ENCODE measurements around the gene TAF8.

TAF8 gene

DNA sequence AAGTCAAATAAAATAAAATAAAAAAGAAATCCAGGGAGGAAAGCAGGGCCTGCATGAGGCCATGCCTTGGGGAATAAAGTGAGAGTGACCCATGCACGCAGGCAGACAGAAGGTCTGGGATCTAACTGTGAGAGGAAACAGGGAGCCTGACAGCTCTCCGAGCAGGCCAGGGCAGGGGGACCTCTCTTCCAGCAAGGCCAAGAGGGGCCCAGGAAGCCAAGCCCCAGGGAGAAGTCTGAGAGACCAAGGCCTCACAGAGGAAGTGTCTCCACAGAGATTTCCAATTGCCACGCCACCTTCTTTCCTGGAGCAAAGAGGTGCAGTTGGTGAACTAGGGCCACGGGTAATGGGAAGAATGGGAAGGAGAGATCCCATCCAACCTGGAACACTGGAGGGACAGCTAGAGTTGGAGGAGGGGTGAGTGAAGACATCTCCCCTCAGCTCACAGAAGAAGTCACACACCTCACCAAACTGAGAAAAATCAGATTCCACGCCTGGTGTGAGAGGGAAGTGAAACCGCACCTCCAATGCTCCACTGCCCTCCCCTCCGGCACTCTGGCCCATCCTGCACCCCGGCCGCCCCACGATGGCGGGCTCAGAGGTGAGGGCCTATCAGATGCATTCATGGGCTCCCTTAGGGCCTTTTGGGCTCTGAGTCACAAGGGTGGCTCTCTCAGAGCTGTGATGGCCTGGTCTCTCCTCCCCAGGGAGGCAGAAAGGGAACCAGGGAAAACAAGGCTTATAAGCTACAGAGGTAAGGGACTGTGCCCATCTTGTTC lies 25.1 kb upstream of the TAF8 start:
- ATAC-seq: no peak
- TF ChIP-seq, protein P1, sequence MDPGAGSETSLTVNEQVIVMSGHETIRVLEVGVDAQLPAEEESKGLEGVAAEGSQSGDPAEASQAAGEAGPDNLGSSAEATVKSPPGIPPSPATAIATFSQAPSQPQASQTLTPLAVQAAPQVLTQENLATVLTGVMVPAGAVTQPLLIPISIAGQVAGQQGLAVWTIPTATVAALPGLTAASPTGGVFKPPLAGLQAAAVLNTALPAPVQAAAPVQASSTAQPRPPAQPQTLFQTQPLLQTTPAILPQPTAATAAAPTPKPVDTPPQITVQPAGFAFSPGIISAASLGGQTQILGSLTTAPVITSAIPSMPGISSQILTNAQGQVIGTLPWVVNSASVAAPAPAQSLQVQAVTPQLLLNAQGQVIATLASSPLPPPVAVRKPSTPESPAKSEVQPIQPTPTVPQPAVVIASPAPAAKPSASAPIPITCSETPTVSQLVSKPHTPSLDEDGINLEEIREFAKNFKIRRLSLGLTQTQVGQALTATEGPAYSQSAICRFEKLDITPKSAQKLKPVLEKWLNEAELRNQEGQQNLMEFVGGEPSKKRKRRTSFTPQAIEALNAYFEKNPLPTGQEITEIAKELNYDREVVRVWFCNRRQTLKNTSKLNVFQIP (CRISPR knock-in tag; IDR thresholded peaks at IDR 0.05; ENCODE audit: borderline replicate concordance, low read depth): no peak
- no peak for TF ChIP-seq CSDC2 (CRISPR knock-in tag; IDR thresholded peaks at IDR 0.05)
- no peak for TF ChIP-seq ZNF565 (CRISPR knock-in tag; conservative IDR thresholded peaks at IDR 0.05; ENCODE audit: low read depth)
- TF ChIP-seq ZFP3 (CRISPR knock-in tag; IDR thresholded peaks at IDR 0.05): no peak
- TF ChIP-seq TCF4 (CRISPR knock-in tag; IDR thresholded peaks at IDR 0.05; ENCODE audit: borderline replicate concordance): no peak
- no peak for TF ChIP-seq ZNF70 (CRISPR knock-in tag; IDR thresholded peaks at IDR 0.05)
- no peak for TF ChIP-seq ARNTL (CRISPR knock-in tag; IDR thresholded peaks at IDR 0.05; ENCODE audit: borderline replicate concordance, low read depth)
- no peak for TF ChIP-seq OSR1 (CRISPR knock-in tag; IDR thresholded peaks at IDR 0.05)
- TF ChIP-seq, protein P2, sequence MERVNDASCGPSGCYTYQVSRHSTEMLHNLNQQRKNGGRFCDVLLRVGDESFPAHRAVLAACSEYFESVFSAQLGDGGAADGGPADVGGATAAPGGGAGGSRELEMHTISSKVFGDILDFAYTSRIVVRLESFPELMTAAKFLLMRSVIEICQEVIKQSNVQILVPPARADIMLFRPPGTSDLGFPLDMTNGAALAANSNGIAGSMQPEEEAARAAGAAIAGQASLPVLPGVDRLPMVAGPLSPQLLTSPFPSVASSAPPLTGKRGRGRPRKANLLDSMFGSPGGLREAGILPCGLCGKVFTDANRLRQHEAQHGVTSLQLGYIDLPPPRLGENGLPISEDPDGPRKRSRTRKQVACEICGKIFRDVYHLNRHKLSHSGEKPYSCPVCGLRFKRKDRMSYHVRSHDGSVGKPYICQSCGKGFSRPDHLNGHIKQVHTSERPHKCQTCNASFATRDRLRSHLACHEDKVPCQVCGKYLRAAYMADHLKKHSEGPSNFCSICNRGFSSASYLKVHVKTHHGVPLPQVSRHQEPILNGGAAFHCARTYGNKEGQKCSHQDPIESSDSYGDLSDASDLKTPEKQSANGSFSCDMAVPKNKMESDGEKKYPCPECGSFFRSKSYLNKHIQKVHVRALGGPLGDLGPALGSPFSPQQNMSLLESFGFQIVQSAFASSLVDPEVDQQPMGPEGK (CRISPR knock-in tag; IDR thresholded peaks at IDR 0.05; ENCODE audit: borderline replicate concordance): no peak
- TF ChIP-seq ZC3H10 (CRISPR knock-in tag; IDR thresholded peaks at IDR 0.05): no peak

DNA sequence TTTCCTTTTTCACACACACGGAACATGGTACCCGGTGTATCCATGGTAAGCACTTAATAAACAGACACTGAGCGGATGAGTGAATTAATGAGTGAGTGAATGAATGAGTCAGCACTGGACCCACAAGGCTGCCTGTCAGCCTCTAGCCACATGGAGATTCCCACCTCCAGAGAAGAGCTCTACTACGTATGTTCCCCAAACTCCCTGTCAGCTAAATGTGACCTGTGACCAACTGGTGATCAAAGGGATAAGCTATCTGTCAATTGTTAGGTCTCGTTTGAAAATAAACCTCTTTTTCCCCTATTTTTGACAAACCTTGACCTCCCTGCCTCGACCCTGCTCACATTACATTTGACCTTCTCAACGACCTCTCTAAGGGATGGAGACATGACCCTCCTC lies 24.5 kb upstream of the TAF8 start:
- TF ChIP-seq, protein P2 (CRISPR knock-in tag; IDR thresholded peaks at IDR 0.05; ENCODE audit: borderline replicate concordance): no peak
- TF ChIP-seq RARB (CRISPR knock-in tag; IDR thresholded peaks at IDR 0.05) (no peak), GLIS3 (CRISPR knock-in tag; IDR thresholded peaks at IDR 0.05) (no peak), ARNTL (CRISPR knock-in tag; IDR thresholded peaks at IDR 0.05; ENCODE audit: borderline replicate concordance, low read depth) (no peak), ZC3H10 (CRISPR knock-in tag; IDR thresholded peaks at IDR 0.05) (no peak), ZFP3 (CRISPR knock-in tag; IDR thresholded peaks at IDR 0.05) (no peak), ESRRG (CRISPR knock-in tag; IDR thresholded peaks at IDR 0.05) (no peak), ZFP30 (CRISPR knock-in tag; IDR thresholded peaks at IDR 0.05) (no peak), ZNF70 (CRISPR knock-in tag; IDR thresholded peaks at IDR 0.05) (no peak), ZNF8 (CRISPR knock-in tag; IDR thresholded peaks at IDR 0.05) (no peak), SNAI2 (CRISPR knock-in tag; IDR thresholded peaks at IDR 0.05) (no peak), CSDC2 (CRISPR knock-in tag; IDR thresholded peaks at IDR 0.05) (no peak), TCF4 (CRISPR knock-in tag; IDR thresholded peaks at IDR 0.05; ENCODE audit: borderline replicate concordance) (no peak), BACH2 (CRISPR knock-in tag; IDR thresholded peaks at IDR 0.05; ENCODE audit: borderline replicate concordance) (no peak), PPARA (CRISPR knock-in tag; IDR thresholded peaks at IDR 0.05; ENCODE audit: borderline replicate concordance) (no peak)
- TF ChIP-seq, protein P3, sequence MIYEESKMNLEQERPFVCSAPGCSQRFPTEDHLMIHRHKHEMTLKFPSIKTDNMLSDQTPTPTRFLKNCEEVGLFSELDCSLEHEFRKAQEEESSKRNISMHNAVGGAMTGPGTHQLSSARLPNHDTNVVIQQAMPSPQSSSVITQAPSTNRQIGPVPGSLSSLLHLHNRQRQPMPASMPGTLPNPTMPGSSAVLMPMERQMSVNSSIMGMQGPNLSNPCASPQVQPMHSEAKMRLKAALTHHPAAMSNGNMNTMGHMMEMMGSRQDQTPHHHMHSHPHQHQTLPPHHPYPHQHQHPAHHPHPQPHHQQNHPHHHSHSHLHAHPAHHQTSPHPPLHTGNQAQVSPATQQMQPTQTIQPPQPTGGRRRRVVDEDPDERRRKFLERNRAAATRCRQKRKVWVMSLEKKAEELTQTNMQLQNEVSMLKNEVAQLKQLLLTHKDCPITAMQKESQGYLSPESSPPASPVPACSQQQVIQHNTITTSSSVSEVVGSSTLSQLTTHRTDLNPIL (CRISPR knock-in tag; IDR thresholded peaks at IDR 0.05; ENCODE audit: low read depth): no peak
- TF ChIP-seq, protein P1 (CRISPR knock-in tag; IDR thresholded peaks at IDR 0.05; ENCODE audit: borderline replicate concordance, low read depth): no peak
- ATAC-seq: no peak

DNA sequence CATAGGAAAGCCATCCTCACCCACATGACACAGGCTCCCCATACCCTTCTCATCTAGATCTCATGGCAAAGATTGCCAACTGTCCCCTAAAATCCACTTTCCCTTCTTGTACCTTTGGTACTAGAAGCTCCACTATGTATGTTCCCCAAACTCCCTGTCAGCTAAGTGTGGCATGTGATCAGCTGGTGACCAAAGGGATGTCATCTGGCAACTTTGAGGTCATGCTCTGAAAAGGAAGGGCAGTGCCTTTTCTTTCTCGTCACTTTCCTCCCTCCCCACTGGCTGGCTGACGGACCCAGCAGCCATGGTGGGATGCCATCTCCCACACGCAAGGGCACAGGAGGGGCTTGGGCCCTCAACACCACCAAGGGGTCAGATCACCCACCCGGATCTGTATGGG lies 23.8 kb upstream of the TAF8 start:
- no peak for ATAC-seq
- TF ChIP-seq, protein P1 (CRISPR knock-in tag; IDR thresholded peaks at IDR 0.05; ENCODE audit: borderline replicate concordance, low read depth): no peak
- TF ChIP-seq CSDC2 (CRISPR knock-in tag; IDR thresholded peaks at IDR 0.05): no peak
